Natural killer cell (primary cell): ENCODE results near the gene SERTAD4. TPM values are rescaled to one million over a fixed set of nuclear protein-coding genes. Genes with fewer than 3 reads are reported as not detected.

Source experiments
- ATAC-seq, 3 donors: fragments of 150-1000 bp in 2 of 3; fragments of 200-7000 bp in 1 of 3; cut with Tn5 transposase; 1 replicate in 1 of 3; 2 replicates in 2 of 3; pipeline ENCODE4 v1.10.0; 2021; ENCODE audit warnings: mild to moderate bottlenecking in 2 of 3, moderate library complexity in 2 of 3
- DNase-seq, 2 donors: peaks; one replicate each; pipeline versions ENCODE4 v3.0.0 to v3.0.0-alpha.2; 2013 to 2021; ENCODE audit warnings: mixed read lengths in 1 of 2
- H3K27ac ChIP-seq: one replicate; pipeline ENCODE4 v1.5.1; 2013; ENCODE audit warnings: mild to moderate bottlenecking, low read length
- H3K27me3 ChIP-seq: one replicate; pipeline ENCODE4 v1.6.1; 2013; ENCODE audit warnings: low read length; ENCODE audit not compliant: control insufficient read depth, insufficient read depth
- H3K36me3 ChIP-seq: one replicate; pipeline ENCODE4 v1.6.1; 2013; ENCODE audit warnings: low read length; ENCODE audit not compliant: control insufficient read depth, insufficient read depth
- H3K4me1 ChIP-seq: one replicate; pipeline ENCODE4 v1.6.1; 2013; ENCODE audit warnings: low read length; ENCODE audit not compliant: control insufficient read depth, insufficient read depth
- H3K4me3 ChIP-seq: one replicate; pipeline ENCODE4 v1.5.1; 2013; ENCODE audit warnings: low read length
- H3K9me3 ChIP-seq: one replicate; pipeline ENCODE4 v1.6.1; 2013; ENCODE audit warnings: low read length; ENCODE audit not compliant: control insufficient read depth, insufficient read depth
- H3K27ac Mint-ChIP-seq, 2 donors: one replicate each; pipeline ENCODE4 v1.8.0; 2022; ENCODE audit warnings: mild to moderate bottlenecking in 2 of 2, mixed read lengths in 2 of 2, moderate library complexity in 1 of 2
- H3K27me3 Mint-ChIP-seq, 2 donors: one replicate each; pipeline ENCODE4 v1.8.0; 2022; ENCODE audit warnings: low read depth in 2 of 2, mixed read lengths in 2 of 2
- H3K36me3 Mint-ChIP-seq: one replicate; pipeline ENCODE4 v1.8.0; 2022; ENCODE audit warnings: mixed read lengths
- H3K4me1 Mint-ChIP-seq, 2 donors: one replicate each; pipeline ENCODE4 v1.8.0; 2022; ENCODE audit warnings: mixed read lengths in 2 of 2
- H3K4me3 Mint-ChIP-seq: one replicate; pipeline ENCODE4 v1.8.0; 2022; ENCODE audit warnings: mild to moderate bottlenecking, moderate library complexity, mixed read lengths
- H3K9me3 Mint-ChIP-seq, 2 donors: one replicate each; pipeline ENCODE4 v1.8.0; 2022; ENCODE audit warnings: mixed read lengths in 2 of 2
- WGBS: methylation state at CpG from one replicate; pipeline ENCODE4 v1.1.7; 2013; ENCODE audit warnings: missing lambda C conversion rate; ENCODE audit not compliant: insufficient coverage; 5-methylcytosine and 5-hydroxymethylcytosine counted together
- intact Hi-C: fragments of 100-400 bp; cut with micrococcal nuclease; formaldehyde crosslinking; loops from one replicate; pipeline ENCODE4 v1.14.2; 2022
- total RNA-seq, 4 donors: library from RNA; stranded (reverse); fragments of 120-200 nt in 1 of 4; gene quantifications; one replicate each; pipeline versions ENCODE4 v1.2.3 to v1.2.4, GENCODE V29; 2013 to 2022
- TF ChIP-seq, protein P1 (sequence below): fragments of 200-600 bp; IDR thresholded peaks from one replicate; pipeline ENCODE4 v1.8.0; 2022; ENCODE audit warnings: antibody characterized with exemption

Gene SERTAD4
- total RNA-seq, 3 donors from 2014 or later (not counting 1 experiment from before 2014, with no cell fraction given), result not detected

DNA sequence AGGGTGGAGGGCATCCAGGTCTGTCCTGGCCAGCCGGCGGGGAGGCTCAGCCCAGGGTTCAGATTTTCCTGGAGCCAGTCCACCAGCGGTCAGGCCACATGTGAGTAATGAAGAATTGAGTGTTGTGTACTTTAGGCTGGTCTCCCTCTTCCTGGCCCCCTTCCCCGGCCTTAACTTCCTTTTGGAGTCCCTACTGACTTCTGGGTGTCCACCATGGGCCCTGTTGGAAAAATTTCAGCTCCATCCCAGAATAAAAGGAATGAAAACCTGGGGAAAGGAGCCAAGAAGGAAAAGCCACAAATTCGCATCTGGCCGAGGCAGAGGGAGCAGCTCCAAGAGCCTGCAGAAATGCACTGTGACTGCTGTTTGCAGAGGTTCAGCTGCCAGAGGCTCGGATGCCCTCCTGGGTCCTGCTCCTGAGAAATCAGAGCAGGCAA is 60.6 kb downstream of the SERTAD4 start:
- no peak overlapping the region for H3K4me3 ChIP-seq
- 87% methylated on average over 7 of the region's 7 CpGs for WGBS
- peaks cover 23 to 43% of the 10 kb centered on the region in 2 donors for H3K27me3 Mint-ChIP-seq
- H3K27ac ChIP-seq, result no peak overlapping the region
- TF ChIP-seq, protein P1, sequence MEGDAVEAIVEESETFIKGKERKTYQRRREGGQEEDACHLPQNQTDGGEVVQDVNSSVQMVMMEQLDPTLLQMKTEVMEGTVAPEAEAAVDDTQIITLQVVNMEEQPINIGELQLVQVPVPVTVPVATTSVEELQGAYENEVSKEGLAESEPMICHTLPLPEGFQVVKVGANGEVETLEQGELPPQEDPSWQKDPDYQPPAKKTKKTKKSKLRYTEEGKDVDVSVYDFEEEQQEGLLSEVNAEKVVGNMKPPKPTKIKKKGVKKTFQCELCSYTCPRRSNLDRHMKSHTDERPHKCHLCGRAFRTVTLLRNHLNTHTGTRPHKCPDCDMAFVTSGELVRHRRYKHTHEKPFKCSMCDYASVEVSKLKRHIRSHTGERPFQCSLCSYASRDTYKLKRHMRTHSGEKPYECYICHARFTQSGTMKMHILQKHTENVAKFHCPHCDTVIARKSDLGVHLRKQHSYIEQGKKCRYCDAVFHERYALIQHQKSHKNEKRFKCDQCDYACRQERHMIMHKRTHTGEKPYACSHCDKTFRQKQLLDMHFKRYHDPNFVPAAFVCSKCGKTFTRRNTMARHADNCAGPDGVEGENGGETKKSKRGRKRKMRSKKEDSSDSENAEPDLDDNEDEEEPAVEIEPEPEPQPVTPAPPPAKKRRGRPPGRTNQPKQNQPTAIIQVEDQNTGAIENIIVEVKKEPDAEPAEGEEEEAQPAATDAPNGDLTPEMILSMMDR, result no peak
- no peaks in the 10 kb centered on the region for H3K9me3 ChIP-seq
- H3K27me3 ChIP-seq, result peaks cover 3% of the 10 kb centered on the region
- no peaks in the 10 kb centered on the region for H3K9me3 Mint-ChIP-seq
- H3K36me3 ChIP-seq, result no peaks in the 10 kb centered on the region
- H3K4me1 ChIP-seq, result peaks cover 11% of the 10 kb centered on the region
- ATAC-seq (no peak), DNase-seq (no peak)
- H3K27ac Mint-ChIP-seq, result no peak overlapping the region
- no peaks in the 10 kb centered on the region for H3K36me3 Mint-ChIP-seq
- intact Hi-C loops, result no loop called here
- H3K4me1 Mint-ChIP-seq, result peaks cover 0 to 5% of the 10 kb centered on the region in 2 donors
- H3K4me3 Mint-ChIP-seq, result no peak overlapping the region

DNA sequence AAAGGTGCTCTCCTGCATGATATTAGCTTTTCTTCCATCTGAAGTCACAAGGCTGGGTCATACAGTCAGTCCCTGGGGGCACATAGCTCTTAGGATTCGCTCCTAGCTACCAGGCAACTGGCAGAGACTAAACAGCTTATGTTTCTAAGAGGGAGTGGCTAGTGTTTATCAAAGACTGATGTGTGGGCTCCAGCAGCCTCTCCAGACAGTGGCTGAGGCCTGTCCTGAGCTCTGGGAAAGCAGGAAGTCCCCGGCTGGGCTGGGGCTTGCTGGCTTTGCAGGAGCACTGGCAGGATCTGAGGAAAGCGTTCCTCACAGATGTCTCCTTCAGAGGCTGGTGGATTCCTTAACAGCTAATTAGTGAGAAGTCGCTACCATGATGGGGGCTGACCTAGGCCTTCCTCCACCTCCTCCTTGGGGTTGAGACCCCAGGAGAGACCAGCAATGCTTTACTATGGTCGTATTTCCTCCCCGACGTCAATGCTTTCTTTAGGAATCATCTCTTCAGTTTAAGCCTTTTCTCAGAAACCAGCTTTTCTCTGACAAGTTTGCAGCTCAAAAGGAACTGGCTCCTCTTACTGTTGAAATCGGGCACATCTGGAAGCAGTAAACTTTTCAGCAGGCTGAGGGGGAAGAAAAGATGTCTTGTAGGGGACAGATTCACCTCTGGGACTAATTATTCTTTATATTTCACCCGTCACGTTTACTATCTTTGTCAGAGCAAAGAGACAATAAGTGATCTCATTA is 62.6 kb downstream of the SERTAD4 start:
- Histone ChIP-seq H3K36me3 (no peaks in the 10 kb centered on the region), H3K27ac (no peak overlapping the region), H3K4me3 (no peak overlapping the region), H3K9me3 (no peaks in the 10 kb centered on the region), H3K4me1 (peaks cover 11% of the 10 kb centered on the region), H3K27me3 (peaks cover 3% of the 10 kb centered on the region)
- H3K27ac Mint-ChIP-seq, result no peak overlapping the region
- peaks cover 0 to 5% of the 10 kb centered on the region in 2 donors for H3K4me1 Mint-ChIP-seq
- no peaks in the 10 kb centered on the region for H3K9me3 Mint-ChIP-seq
- TF ChIP-seq, protein P1, result no peak
- ATAC-seq (no peak), DNase-seq (no peak)
- no peak overlapping the region for H3K4me3 Mint-ChIP-seq
- H3K36me3 Mint-ChIP-seq, result no peaks in the 10 kb centered on the region
- 82% methylated on average over 10 of the region's 10 CpGs for WGBS
- intact Hi-C loops, result no loop called here
- peaks cover 14 to 29% of the 10 kb centered on the region in 2 donors for H3K27me3 Mint-ChIP-seq

Other genes starting within 250 kb of the SERTAD4 start
- 1 to 10 TPM in 1 of 3 donors, under 1 TPM in 2; 0.79 to 1.1 (median 0.82) TPM for gene HHAT, start 96.1 kb downstream of the SERTAD4 start, total RNA-seq